ENCODE results near the gene ITIH3.

ITIH3 gene

GRCh38 chr3:52779837-52780585 is 14.6 kb upstream of the ITIH3 start:
- DNase-seq: no peak

GRCh38 chr3:52781741-52782140 is 12.9 kb upstream of the ITIH3 start:
- DNase-seq: peak; percentile 46

GRCh38 chr3:52782412-52783210 is 12.0 kb upstream of the ITIH3 start:
- DNase-seq: no peak

- DNase-seq: no peak
These were observed 11.4 kb upstream of the ITIH3 start for GRCh38 chr3:52783211-52783555.

- no peak for DNase-seq
These were observed 10.5 kb upstream of the ITIH3 start for GRCh38 chr3:52784021-52784621.

GRCh38 chr3:52784931-52785590 is 9.5 kb upstream of the ITIH3 start:
- DNase-seq: no peak

- DNase-seq: no peak
These were observed 8.0 kb upstream of the ITIH3 start for GRCh38 chr3:52786330-52787215.

- no peak for DNase-seq
These were observed 7.3 kb upstream of the ITIH3 start for GRCh38 chr3:52787246-52787645.

GRCh38 chr3:52787672-52788625 is 6.6 kb upstream of the ITIH3 start:
- DNase-seq: no peak

- no peak for DNase-seq
These were observed 5.5 kb upstream of the ITIH3 start for GRCh38 chr3:52788890-52789745.

- DNase-seq: no peak
These were observed 4.9 kb upstream of the ITIH3 start for GRCh38 chr3:52789746-52790040.

GRCh38 chr3:52790337-52790736 is 4.3 kb upstream of the ITIH3 start:
- DNase-seq: no peak

- DNase-seq: no peak
These were observed 3.9 kb upstream of the ITIH3 start for GRCh38 chr3:52790741-52791140.

GRCh38 chr3:52791366-52791765 is 3.2 kb upstream of the ITIH3 start:
- no peak for DNase-seq

GRCh38 chr3:52791928-52792327 is 2.7 kb upstream of the ITIH3 start:
- no peak for DNase-seq

GRCh38 chr3:52792413-52792812 is 2.2 kb upstream of the ITIH3 start:
- DNase-seq: no peak

GRCh38 chr3:52792961-52793695 is 1.5 kb upstream of the ITIH3 start:
- no peak for DNase-seq

GRCh38 chr3:52793702-52794611 is 639 bp upstream of the ITIH3 start:
- no peak for DNase-seq
